Kidney epithelial cell (primary cell): Measurements from ENCODE around the gene SYT13. TPM values are rescaled to one million over a fixed set of nuclear protein-coding genes. Genes with fewer than 3 reads are reported as not detected.
A peak's percentile ranks its signal among the peaks of the same experiment; 100 is the strongest.

Experiments
- DNase-seq: peaks from one replicate; pipeline ENCODE4 v3.0.0-alpha.2; 2010; ENCODE audit warnings: low read depth
- H3K27me3 ChIP-seq: 2 replicates; pipeline ENCODE4 v1.6.0; 2011; ENCODE audit warnings: low read length; ENCODE audit not compliant: control insufficient read depth, insufficient read depth
- H3K36me3 ChIP-seq: 2 replicates; pipeline ENCODE4 v1.5.1; 2011; ENCODE audit warnings: low read length; ENCODE audit not compliant: control insufficient read depth, insufficient read depth
- H3K4me3 ChIP-seq: 2 replicates; pipeline ENCODE4 v1.5.1; 2011; ENCODE audit warnings: low read depth, mild to moderate bottlenecking, control low read depth, low read length
- total RNA-seq: library from RNA; depleted of rRNA; stranded (reverse); fragments of >200 nt; gene quantifications from 2 replicates; pipeline ENCODE4 v1.2.3, GENCODE V29; 2015
- TF ChIP-seq, protein P1 (sequence below): IDR thresholded peaks from 2 replicates; pipeline ENCODE4 v1.5.1; 2011; ENCODE audit warnings: mild to moderate bottlenecking, moderate library complexity, low read length, control low read depth, inconsistent platforms; ENCODE audit not compliant: insufficient read depth, poor library complexity, severe bottlenecking

Gene SYT13
- total RNA-seq, 1 donor from 2014 or later, result 10.1 TPM

DNA sequence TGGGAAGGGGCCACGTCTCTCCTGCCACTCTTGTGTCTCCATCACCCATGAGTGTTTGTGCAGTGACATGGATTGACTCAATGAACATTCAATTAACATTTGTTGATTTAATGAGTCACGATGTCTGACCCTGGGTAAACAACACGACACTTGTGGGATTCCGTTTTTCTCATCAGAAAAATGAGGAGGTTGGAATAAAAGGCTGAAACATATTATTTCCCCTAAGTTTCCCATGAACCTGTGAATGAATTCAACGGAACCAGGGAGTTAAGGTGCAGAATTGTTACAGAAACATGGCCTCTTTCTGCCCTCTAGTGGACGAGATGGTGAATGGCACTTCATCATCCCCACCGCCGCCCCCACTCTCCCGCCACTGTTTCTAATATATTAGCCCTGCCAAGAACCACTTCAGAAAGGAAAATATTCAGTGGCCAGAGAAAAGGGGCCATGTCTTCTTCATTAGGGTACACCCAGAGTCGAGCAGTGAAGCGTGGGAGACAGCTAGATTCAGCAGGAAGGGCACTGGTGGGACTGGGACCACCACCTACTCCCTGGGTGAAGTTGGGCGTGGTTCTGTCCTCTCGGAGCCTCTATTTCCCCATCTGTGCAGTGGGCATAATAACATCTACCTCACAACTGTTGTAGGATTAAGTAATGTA lies 46.3 kb upstream of the SYT13 start:
- no peak for DNase-seq
- Histone ChIP-seq H3K4me3 (no peak overlapping the region), H3K36me3 (no peaks in the 10 kb centered on the region), H3K27me3 (peaks cover 10% of the 10 kb centered on the region)
- TF ChIP-seq, protein P1, sequence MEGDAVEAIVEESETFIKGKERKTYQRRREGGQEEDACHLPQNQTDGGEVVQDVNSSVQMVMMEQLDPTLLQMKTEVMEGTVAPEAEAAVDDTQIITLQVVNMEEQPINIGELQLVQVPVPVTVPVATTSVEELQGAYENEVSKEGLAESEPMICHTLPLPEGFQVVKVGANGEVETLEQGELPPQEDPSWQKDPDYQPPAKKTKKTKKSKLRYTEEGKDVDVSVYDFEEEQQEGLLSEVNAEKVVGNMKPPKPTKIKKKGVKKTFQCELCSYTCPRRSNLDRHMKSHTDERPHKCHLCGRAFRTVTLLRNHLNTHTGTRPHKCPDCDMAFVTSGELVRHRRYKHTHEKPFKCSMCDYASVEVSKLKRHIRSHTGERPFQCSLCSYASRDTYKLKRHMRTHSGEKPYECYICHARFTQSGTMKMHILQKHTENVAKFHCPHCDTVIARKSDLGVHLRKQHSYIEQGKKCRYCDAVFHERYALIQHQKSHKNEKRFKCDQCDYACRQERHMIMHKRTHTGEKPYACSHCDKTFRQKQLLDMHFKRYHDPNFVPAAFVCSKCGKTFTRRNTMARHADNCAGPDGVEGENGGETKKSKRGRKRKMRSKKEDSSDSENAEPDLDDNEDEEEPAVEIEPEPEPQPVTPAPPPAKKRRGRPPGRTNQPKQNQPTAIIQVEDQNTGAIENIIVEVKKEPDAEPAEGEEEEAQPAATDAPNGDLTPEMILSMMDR, result peak; percentile 72

DNA sequence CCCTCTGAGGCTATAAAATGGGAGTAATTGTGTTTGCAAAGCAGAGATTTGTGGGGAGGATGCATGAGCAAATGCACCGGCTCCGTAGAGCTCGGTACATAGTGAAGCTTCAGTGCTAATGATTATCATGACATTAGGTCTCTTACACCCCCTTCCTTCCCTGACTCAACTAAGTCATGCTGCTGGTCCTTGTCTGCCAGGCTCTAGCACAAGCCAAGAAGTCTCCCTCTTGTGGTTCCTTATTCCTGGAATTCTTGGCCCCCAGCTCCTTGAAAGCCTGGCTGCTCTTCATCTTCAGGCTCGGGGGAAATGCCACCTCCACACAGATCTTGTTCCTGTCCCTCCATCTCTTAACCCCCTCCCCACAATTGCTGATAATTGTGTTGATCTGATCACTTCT lies 45.7 kb upstream of the SYT13 start:
- Histone ChIP-seq H3K4me3 (no peak overlapping the region), H3K27me3 (peaks cover 10% of the 10 kb centered on the region), H3K36me3 (no peaks in the 10 kb centered on the region)
- TF ChIP-seq, protein P1, result no peak
- DNase-seq, result no peak

DNA sequence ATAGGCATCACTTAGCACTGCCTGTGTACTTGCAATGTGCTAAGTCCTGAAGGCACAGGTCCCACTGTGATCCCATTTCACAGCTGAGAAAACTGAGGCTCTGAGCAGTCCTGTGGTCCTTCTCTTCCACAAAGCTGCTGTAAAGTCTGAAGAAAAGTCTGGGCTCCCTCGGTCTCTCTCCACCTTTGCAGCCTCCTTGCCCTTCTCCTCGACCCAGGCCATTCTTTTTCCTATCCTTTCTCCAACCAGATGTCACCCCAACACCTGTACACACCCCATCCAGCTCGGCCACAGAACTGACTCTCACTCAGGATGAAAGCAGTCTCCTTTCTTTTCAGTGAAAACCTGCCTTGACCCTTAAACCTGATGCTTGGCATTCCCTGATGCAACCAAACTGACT lies 42.6 kb upstream of the SYT13 start:
- no peak overlapping the region for H3K4me3 ChIP-seq
- no peak for DNase-seq
- TF ChIP-seq, protein P1, result no peak
- H3K27me3 ChIP-seq, result peaks cover 14% of the 10 kb centered on the region
- H3K36me3 ChIP-seq, result no peaks in the 10 kb centered on the region

DNA sequence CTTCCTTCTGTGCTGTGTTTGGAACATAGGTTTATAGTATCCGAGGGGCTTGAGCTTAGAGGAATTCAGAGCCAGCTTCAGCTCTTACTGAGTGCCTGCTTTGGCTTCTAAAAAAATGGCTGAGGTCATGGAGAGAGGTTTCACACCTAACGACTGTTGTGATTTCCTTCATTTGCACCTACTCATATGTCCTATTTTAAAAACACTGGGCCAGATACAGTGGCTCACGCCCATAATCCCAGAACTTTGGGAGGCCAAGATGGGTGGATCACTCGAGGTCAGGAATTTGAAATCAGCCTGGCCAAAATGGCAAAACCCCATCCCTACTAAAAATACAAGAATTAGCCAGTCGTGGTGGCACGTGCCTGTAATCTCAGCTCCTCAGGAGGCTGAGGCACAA lies 38.3 kb upstream of the SYT13 start:
- no peak overlapping the region for H3K4me3 ChIP-seq
- H3K27me3 ChIP-seq, result peaks cover 11% of the 10 kb centered on the region
- DNase-seq, result no peak
- TF ChIP-seq, protein P1, result no peak
- H3K36me3 ChIP-seq, result no peaks in the 10 kb centered on the region

DNA sequence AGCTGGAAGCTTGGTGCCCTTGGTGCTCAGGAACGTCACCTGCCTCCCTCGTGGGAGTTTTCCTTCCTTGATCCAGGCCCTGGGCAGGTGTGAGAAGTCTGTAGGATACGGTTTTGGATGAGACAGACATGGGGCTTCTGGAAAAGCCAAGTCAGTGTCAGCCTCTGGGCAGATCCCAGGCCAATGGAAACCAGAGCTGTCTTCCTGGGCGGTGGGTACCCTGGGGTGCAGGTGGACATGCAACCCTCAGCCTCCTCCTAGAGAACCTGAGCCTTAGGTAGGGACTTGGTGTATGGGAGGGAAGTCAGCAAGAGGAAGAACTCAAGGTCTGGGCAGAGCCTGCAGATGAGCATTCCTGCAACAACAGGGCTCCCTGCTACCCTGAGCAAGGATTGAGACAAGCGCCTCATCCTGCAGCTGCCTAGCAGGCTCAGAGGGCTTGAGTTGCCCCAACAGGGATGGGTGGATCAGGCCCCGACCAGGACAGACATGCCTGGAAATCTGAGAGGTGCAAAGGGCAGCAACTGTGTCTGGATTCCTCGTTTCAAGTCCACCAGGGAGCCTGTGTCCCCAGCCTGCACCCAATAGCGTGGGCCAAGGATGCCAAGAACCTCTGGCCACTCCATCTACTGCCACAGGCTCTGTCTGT lies 37.6 kb upstream of the SYT13 start:
- TF ChIP-seq, protein P1, result no peak
- Histone ChIP-seq H3K36me3 (no peaks in the 10 kb centered on the region), H3K4me3 (no peak overlapping the region), H3K27me3 (peaks cover 9% of the 10 kb centered on the region)
- no peak for DNase-seq

DNA sequence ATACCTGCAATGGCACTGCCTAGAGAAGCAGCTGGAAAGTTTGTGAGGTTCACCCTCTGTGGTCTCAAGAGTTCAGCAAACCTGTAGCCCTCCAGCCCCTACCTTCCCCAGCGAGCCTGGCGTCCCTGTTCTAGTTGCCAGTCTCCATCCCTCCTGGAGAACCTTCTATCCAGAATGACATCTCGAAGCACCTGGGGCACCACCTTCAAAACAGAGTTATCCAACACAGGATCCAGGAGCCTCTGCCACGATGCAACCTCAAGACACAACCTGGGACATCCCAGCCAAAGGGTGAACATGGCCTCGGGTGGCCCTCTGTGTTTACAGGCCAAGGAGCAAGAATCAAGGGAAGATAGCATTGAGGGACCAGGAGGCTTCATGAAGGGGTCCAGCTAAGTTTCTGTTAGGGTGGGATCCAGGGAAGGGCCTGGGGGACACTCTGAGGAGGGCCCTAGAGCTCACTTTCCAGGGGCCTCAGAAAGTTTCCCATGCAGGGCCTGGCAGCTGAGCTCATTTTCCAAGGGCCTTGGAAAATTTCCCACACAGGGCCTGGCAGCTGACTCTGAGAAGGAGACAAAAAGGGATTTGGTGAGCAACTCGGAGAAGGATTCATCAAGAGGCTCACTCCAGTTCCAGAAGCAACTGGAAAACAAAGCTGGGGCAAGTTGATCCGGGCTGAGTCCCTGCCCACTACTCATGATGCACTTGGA lies 36.9 kb upstream of the SYT13 start:
- peaks cover 7% of the 10 kb centered on the region for H3K27me3 ChIP-seq
- no peak for DNase-seq
- no peaks in the 10 kb centered on the region for H3K36me3 ChIP-seq
- TF ChIP-seq, protein P1, result no peak
- H3K4me3 ChIP-seq, result no peak overlapping the region
